ENCODE data around the gene MTREX. TPM values are rescaled to one million over a fixed set of nuclear protein-coding genes. Genes with fewer than 3 reads are reported as not detected.
A peak's percentile ranks its signal among the peaks of the same experiment; 100 is the strongest.

The MTREX gene
- polyA plus RNA-seq, 1 donor (not counting 4 experiments of a cell fraction or from before 2014, with no cell fraction given) = 71.4 TPM

DNA sequence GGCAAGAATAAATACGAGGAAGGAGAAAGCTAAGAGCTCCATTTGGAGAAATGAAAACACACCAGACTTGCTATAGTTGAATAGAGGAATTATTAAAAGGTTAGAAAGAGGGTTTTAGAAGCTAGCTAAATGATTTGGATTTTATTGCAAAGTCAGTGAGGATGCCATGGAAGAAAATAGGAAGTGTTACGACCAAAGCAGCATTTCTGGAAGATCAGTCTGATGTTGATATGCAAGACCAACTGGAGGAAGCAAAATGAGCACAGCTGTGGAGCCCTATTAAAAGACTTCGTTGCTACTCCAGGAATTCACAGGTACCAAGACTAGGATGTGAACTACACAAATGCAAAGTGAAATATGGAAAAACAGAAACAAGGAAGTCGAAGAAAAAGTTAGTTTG lies 2.4 kb upstream of the MTREX start:
- Histone ChIP-seq H3K9ac (ENCODE audit: control insufficient read depth, extremely low read depth, insufficient read depth, low read length) (no peak overlapping the region), H3K4me1 (ENCODE audit: control insufficient read depth, extremely low read depth, insufficient read depth, low read length) (peaks cover 38% of the 10 kb centered on the region), H3K36me3 (ENCODE audit: control insufficient read depth in 2 of 2, extremely low read depth in 1 of 2, insufficient read depth in 2 of 2, low read length in 2 of 2) (peaks cover 3 to 4% of the 10 kb centered on the region in 2 experiments), H3K4me2 (ENCODE audit: control insufficient read depth, extremely low read depth, insufficient read depth, low read depth, low read length) (peak overlapping the region; percentile 91), H4K20me1 (ENCODE audit: control insufficient read depth, extremely low read depth, insufficient read depth, low read length) (no peaks in the 10 kb centered on the region), H3K79me2 (ENCODE audit: control insufficient read depth, insufficient read depth, low read length) (peaks cover 82% of the 10 kb centered on the region), H3K4me3 (ENCODE audit: control insufficient read depth in 2 of 3, extremely low read depth in 1 of 3, insufficient read depth in 2 of 3, low read depth in 1 of 3, low read length in 3 of 3) (peak overlapping the region in 2 of 3 experiments; percentile 94 to 99), H3K27ac (ENCODE audit: control insufficient read depth, insufficient read depth, low read length) (no peak overlapping the region), H2AFZ (ENCODE audit: control insufficient read depth, low read length) (no peak overlapping the region), H3K9me1 (ENCODE audit: control insufficient read depth, extremely low read depth, insufficient read depth, low read length) (no peaks in the 10 kb centered on the region), H3K9me3 (ENCODE audit: control insufficient read depth, low read depth, low read length) (peaks cover 3% of the 10 kb centered on the region), H3K27me3 (ENCODE audit: control insufficient read depth, extremely low read depth, insufficient read depth, low read length) (no peaks in the 10 kb centered on the region)
- FAIRE-seq (peak; percentile 13), DNase-seq (ENCODE audit: low read depth, low spot score) (no peak)
- dilution Hi-C loops (cut with MboI; ENCODE audit: extremely low pct_ligation_motif_present, low sequenced_read_pairs) = no loop called here
- TF ChIP-seq EZH2 (IDR thresholded peaks at IDR 0.05; ENCODE audit: low read length) = no peak
- TF ChIP-seq, protein P1, sequence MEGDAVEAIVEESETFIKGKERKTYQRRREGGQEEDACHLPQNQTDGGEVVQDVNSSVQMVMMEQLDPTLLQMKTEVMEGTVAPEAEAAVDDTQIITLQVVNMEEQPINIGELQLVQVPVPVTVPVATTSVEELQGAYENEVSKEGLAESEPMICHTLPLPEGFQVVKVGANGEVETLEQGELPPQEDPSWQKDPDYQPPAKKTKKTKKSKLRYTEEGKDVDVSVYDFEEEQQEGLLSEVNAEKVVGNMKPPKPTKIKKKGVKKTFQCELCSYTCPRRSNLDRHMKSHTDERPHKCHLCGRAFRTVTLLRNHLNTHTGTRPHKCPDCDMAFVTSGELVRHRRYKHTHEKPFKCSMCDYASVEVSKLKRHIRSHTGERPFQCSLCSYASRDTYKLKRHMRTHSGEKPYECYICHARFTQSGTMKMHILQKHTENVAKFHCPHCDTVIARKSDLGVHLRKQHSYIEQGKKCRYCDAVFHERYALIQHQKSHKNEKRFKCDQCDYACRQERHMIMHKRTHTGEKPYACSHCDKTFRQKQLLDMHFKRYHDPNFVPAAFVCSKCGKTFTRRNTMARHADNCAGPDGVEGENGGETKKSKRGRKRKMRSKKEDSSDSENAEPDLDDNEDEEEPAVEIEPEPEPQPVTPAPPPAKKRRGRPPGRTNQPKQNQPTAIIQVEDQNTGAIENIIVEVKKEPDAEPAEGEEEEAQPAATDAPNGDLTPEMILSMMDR (optimal IDR thresholded peaks at IDR 0.05 in 1 of 3, IDR thresholded peaks at IDR 0.05 in 1 of 3, conservative IDR thresholded peaks at IDR 0.05 in 1 of 3; ENCODE audit: extremely low read depth in 1 of 3, insufficient read depth in 2 of 3, low read length in 3 of 3) = no peak

DNA sequence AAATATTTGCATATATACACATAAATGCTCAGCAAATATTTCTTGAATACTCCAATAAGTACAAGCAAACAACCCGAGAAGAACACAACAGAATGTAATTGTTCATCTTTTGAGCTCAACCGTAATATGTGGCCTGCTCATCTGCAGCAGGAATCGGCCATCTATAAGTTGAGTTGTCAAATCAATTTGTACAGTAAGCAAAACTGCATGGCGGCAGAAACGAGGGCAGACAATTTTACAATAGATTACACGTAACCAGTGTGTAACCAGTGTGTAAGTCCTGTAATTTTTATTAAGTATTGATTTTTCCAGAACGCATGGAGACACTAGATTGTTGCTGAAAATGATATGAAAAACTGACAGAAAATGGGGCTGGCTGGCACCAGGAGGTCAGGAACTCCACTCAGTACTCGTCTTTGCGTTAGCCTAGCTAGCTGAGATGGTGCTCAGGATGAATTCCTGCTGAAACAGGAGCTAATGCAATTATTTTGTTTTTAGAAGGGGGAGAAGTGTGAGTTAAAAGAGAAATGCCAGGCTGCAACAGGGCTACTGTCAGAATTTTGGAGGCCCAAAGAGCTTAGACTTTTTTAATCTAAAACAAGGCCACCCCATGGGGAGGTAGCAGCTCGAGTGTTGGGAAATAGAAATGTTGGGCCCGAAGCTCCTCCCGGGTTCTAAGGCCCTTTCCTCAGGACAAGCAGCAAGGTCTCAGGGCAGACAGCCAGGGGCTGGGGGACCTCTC lies 977 bp upstream of the MTREX start:
- peak overlapping the region; percentile 98 for H3K9ac ChIP-seq (ENCODE audit: control insufficient read depth, extremely low read depth, insufficient read depth, low read length)
- peaks cover 38% of the 10 kb centered on the region for H3K4me1 ChIP-seq (ENCODE audit: control insufficient read depth, extremely low read depth, insufficient read depth, low read length)
- TF ChIP-seq EZH2 (IDR thresholded peaks at IDR 0.05; ENCODE audit: low read length) = no peak
- TF ChIP-seq, protein P1 (optimal IDR thresholded peaks at IDR 0.05 in 1 of 3, IDR thresholded peaks at IDR 0.05 in 1 of 3, conservative IDR thresholded peaks at IDR 0.05 in 1 of 3; ENCODE audit: extremely low read depth in 1 of 3, insufficient read depth in 2 of 3, low read length in 3 of 3) = no peak
- peak; percentile 5 for FAIRE-seq
- H3K36me3 ChIP-seq (ENCODE audit: control insufficient read depth in 2 of 2, extremely low read depth in 1 of 2, insufficient read depth in 2 of 2, low read length in 2 of 2) = peaks cover 2 to 3% of the 10 kb centered on the region in 2 experiments
- H3K9me1 ChIP-seq (ENCODE audit: control insufficient read depth, extremely low read depth, insufficient read depth, low read length) = no peaks in the 10 kb centered on the region
- no peaks in the 10 kb centered on the region for H4K20me1 ChIP-seq (ENCODE audit: control insufficient read depth, extremely low read depth, insufficient read depth, low read length)
- H2AFZ ChIP-seq (ENCODE audit: control insufficient read depth, low read length) = peak overlapping the region; percentile 87
- peaks cover 85% of the 10 kb centered on the region for H3K79me2 ChIP-seq (ENCODE audit: control insufficient read depth, insufficient read depth, low read length)
- peak overlapping the region; percentile 98 for H3K27ac ChIP-seq (ENCODE audit: control insufficient read depth, insufficient read depth, low read length)
- H3K9me3 ChIP-seq (ENCODE audit: control insufficient read depth, low read depth, low read length) = peaks cover 2% of the 10 kb centered on the region
- H3K4me3 ChIP-seq (ENCODE audit: control insufficient read depth in 2 of 3, extremely low read depth in 1 of 3, insufficient read depth in 2 of 3, low read depth in 1 of 3, low read length in 3 of 3) = peak overlapping the region; percentile 93 to 99 (median 94)
- H3K27me3 ChIP-seq (ENCODE audit: control insufficient read depth, extremely low read depth, insufficient read depth, low read length) = no peaks in the 10 kb centered on the region
- dilution Hi-C loops (cut with MboI; ENCODE audit: extremely low pct_ligation_motif_present, low sequenced_read_pairs) = no loop called here
- peak overlapping the region; percentile 91 for H3K4me2 ChIP-seq (ENCODE audit: control insufficient read depth, extremely low read depth, insufficient read depth, low read depth, low read length)
- DNase-seq (ENCODE audit: low read depth, low spot score) = no peak

Measured in keratinocyte (primary cell).